ENCODE measurements around the gene LTA. TPM values are rescaled to one million over a fixed set of nuclear protein-coding genes. Genes with fewer than 3 reads are reported as not detected.

Gene LTA
- total RNA-seq, 1 donor from 2014 or later = 0.22 TPM

- Mint-ChIP-seq H3K36me3 (peaks cover 14% of the 10 kb centered on the region), H3K4me1 (ENCODE audit: unreplicated experiment) (peaks cover 19% of the 10 kb centered on the region), H3K9me3 (no peaks in the 10 kb centered on the region), H3K4me3 (peak overlapping the region; percentile 90), H3K27me3 (no peaks in the 10 kb centered on the region), H3K27ac (no peak overlapping the region)
- DNase-seq (ENCODE audit: extremely low spot score, unreplicated experiment) = no peak
- TF ChIP-seq CTCF (conservative IDR thresholded peaks at IDR 0.05) = no peak
Measured at GRCh38 chr6:31545291-31545690, 26.8 kb upstream of the LTA start.

GRCh38 chr6:31546339-31546957, 25.6 kb upstream of the LTA start, which contains the start of gene ATP6V1G2:
ATP6V1G2 (minus strand) TSS chr6:31546608; CDS start chr6:31546559, 49 bp downstream.
- DNase-seq (ENCODE audit: extremely low spot score, unreplicated experiment) = peak; percentile 92
- Mint-ChIP-seq H3K27me3 (no peaks in the 10 kb centered on the region), H3K27ac (peak within 1 kb of the TSS; percentile 85), H3K4me1 (ENCODE audit: unreplicated experiment) (peaks cover 17% of the 10 kb centered on the region), H3K9me3 (no peaks in the 10 kb centered on the region), H3K4me3 (peak within 1 kb of the TSS; percentile 90), H3K36me3 (peaks cover 6% of the 10 kb centered on the region)
- peak; percentile 94 for TF ChIP-seq CTCF (conservative IDR thresholded peaks at IDR 0.05)

GRCh38 chr6:31546958-31547726, 24.9 kb upstream of the LTA start, which contains the start of gene NFKBIL1:
NFKBIL1 (plus strand) TSS chr6:31547608; CDS start chr6:31547695, 87 bp downstream.
- peak within 1 kb of the TSS; percentile 90 for H3K4me3 Mint-ChIP-seq
- TF ChIP-seq CTCF (conservative IDR thresholded peaks at IDR 0.05) = peak; percentile 19
- H3K36me3 Mint-ChIP-seq = peaks cover 6% of the 10 kb centered on the region
- peaks cover 17% of the 10 kb centered on the region for H3K4me1 Mint-ChIP-seq (ENCODE audit: unreplicated experiment)
- peak; percentile 89 for DNase-seq (ENCODE audit: extremely low spot score, unreplicated experiment)
- no peaks in the 10 kb centered on the region for H3K27me3 Mint-ChIP-seq
- no peaks in the 10 kb centered on the region for H3K9me3 Mint-ChIP-seq
- peak within 1 kb of the TSS; percentile 85 for H3K27ac Mint-ChIP-seq

GRCh38 chr6:31547727-31548543, 24.2 kb upstream of the LTA start:
- Mint-ChIP-seq H3K27me3 (no peaks in the 10 kb centered on the region), H3K9me3 (no peaks in the 10 kb centered on the region), H3K4me3 (peak overlapping the region; percentile 90), H3K36me3 (peaks cover 6% of the 10 kb centered on the region), H3K27ac (peak overlapping the region; percentile 85), H3K4me1 (ENCODE audit: unreplicated experiment) (peaks cover 17% of the 10 kb centered on the region)
- no peak for TF ChIP-seq CTCF (conservative IDR thresholded peaks at IDR 0.05)
- no peak for DNase-seq (ENCODE audit: extremely low spot score, unreplicated experiment)

GRCh38 chr6:31548544-31548873, 23.6 kb upstream of the LTA start:
- Mint-ChIP-seq H3K4me3 (peak overlapping the region; percentile 90), H3K4me1 (ENCODE audit: unreplicated experiment) (peaks cover 17% of the 10 kb centered on the region), H3K27ac (peak overlapping the region; percentile 46), H3K9me3 (no peaks in the 10 kb centered on the region), H3K27me3 (no peaks in the 10 kb centered on the region), H3K36me3 (peaks cover 6% of the 10 kb centered on the region)
- no peak for DNase-seq (ENCODE audit: extremely low spot score, unreplicated experiment)
- TF ChIP-seq CTCF (conservative IDR thresholded peaks at IDR 0.05) = no peak
